SK-N-SH (cell line): ENCODE results near the gene PCDHB11. TPM values are rescaled to one million over a fixed set of nuclear protein-coding genes. Genes with fewer than 3 reads are reported as not detected.
"Not testable (repeated sequence)": the region's sequence is repeated elsewhere in the genome, so short reads cannot be mapped to it uniquely, and the experiment has no call there.

Experiments used
- CTCF ChIA-PET: fragments of 300-600, 350-600 bp; formaldehyde crosslinking; extraction: SDS; loops from one replicate; lab custom pipeline; 2021; lab: Yijun Ruan, JAX
- POLR2A ChIA-PET: fragments of 350-600 bp; sonication (Branson Sonifier 250); formaldehyde crosslinking; extraction: SDS; loops from one replicate; lab custom pipeline; 2020; ENCODE audit warnings: antibody characterized with exemption, inconsistent platforms; lab: Yijun Ruan, JAX
- DNase-seq: peaks from one replicate; pipeline ENCODE4 v3.0.0; 2012
- H2AFZ ChIP-seq: fragments of 200-600 bp; sonication (generic); 2 replicates; pipeline ENCODE4 v1.8.1; 2016; ENCODE audit warnings: antibody characterized with exemption, mild to moderate bottlenecking, low read depth
- H3F3A ChIP-seq: fragments of 200-600 bp; sonication (generic); replicated peaks from 2 replicates; pipeline ENCODE3; 2016; ENCODE audit warnings: antibody characterized with exemption, mild to moderate bottlenecking; ENCODE audit not compliant: insufficient read depth
- H3K27ac ChIP-seq, 2 experiments: fragments of 200-500 bp in 1 of 2; fragments of 200-600 bp in 1 of 2; sonication (Bioruptor generic) in 1 of 2; sonication (generic), shearing (Covaris generic) in 1 of 2; 2 replicates each; pipeline versions ENCODE4 v1.5.1 to v1.6.1; 2014 to 2016; ENCODE audit warnings: low read depth in 2 of 2, inconsistent platforms in 1 of 2, low read length in 1 of 2, mild to moderate bottlenecking in 1 of 2, mixed read lengths in 1 of 2
- H3K27me3 ChIP-seq: fragments of 200-600 bp; sonication (generic), shearing (Covaris generic); 2 replicates; pipeline ENCODE4 v1.6.1; 2016; ENCODE audit warnings: mixed run types; ENCODE audit not compliant: insufficient read depth
- H3K36me3 ChIP-seq, 2 experiments: fragments of 200-500 bp in 1 of 2; fragments of 200-600 bp in 1 of 2; sonication (Bioruptor generic) in 1 of 2; sonication (generic) in 1 of 2; replicated peaks in 1 of 2; 2 replicates each; pipeline versions ENCODE3 to v1.5.1; 2014 to 2016; ENCODE audit warnings: low read length in 1 of 2, mild to moderate bottlenecking in 1 of 2; ENCODE audit not compliant: insufficient read depth in 2 of 2, control insufficient read depth in 1 of 2
- H3K4me1 ChIP-seq, 2 experiments: fragments of 200-500 bp in 1 of 2; fragments of 200-600 bp in 1 of 2; sonication (Bioruptor generic) in 1 of 2; sonication (generic), shearing (Covaris generic) in 1 of 2; 2 replicates each; pipeline versions ENCODE4 v1.5.1 to v1.6.1; 2014 to 2016; ENCODE audit warnings: low read depth in 1 of 2, low read length in 1 of 2, mixed run types in 1 of 2; ENCODE audit not compliant: insufficient read depth in 2 of 2, control insufficient read depth in 1 of 2
- H3K4me2 ChIP-seq: fragments of 200-600 bp; sonication (generic), shearing (Covaris generic); 2 replicates; pipeline ENCODE4 v1.6.1; 2017; ENCODE audit warnings: mixed run types
- H3K4me3 ChIP-seq, 2 experiments: fragments of 200-500 bp in 1 of 2; fragments of 200-600 bp in 1 of 2; sonication (Bioruptor generic) in 1 of 2; sonication (generic), shearing (Covaris generic) in 1 of 2; 2 replicates each; pipeline versions ENCODE4 v1.5.1 to v1.8.1; 2014 to 2016; ENCODE audit warnings: low read depth in 2 of 2, inconsistent platforms in 1 of 2, low read length in 1 of 2, mild to moderate bottlenecking in 1 of 2, mixed read lengths in 1 of 2, moderate library complexity in 1 of 2
- H3K79me2 ChIP-seq: fragments of 200-600 bp; sonication (generic); 2 replicates; pipeline ENCODE4 v1.8.1; 2017; ENCODE audit warnings: mild to moderate bottlenecking; ENCODE audit not compliant: insufficient read depth
- H3K9ac ChIP-seq: fragments of 200-600 bp; sonication (generic); 2 replicates; pipeline ENCODE4 v1.6.1; 2017; ENCODE audit warnings: mixed run types
- H3K9me2 ChIP-seq: fragments of 200-600 bp; sonication (generic); 2 replicates; pipeline ENCODE4 v1.6.1; 2017; ENCODE audit warnings: mixed run types
- H3K9me3 ChIP-seq: fragments of 200-600 bp; sonication (generic); 2 replicates; pipeline ENCODE4 v1.6.1; 2017; ENCODE audit warnings: mixed run types, mild to moderate bottlenecking, moderate library complexity
- H4K20me1 ChIP-seq: fragments of 200-600 bp; sonication (generic); 2 replicates; pipeline ENCODE4 v1.6.1; 2017; ENCODE audit warnings: mild to moderate bottlenecking, mixed run types; ENCODE audit not compliant: insufficient read depth
- RXRA ChIP-seq: IDR thresholded peaks from 2 replicates; pipeline ENCODE4 v1.4.0; 2012; ENCODE audit warnings: low read depth, mild to moderate bottlenecking, borderline replicate concordance
- SMC3 ChIP-seq: IDR thresholded peaks from 2 replicates; pipeline ENCODE4 v1.6.1; 2012; ENCODE audit warnings: low read depth, low read length, improper control_type of control experiment
- WGBS: methylation state at CpG from one replicate; pipeline ENCODE4 v1.1.6; 2017; ENCODE audit warnings: low lambda C conversion rate; 5-methylcytosine and 5-hydroxymethylcytosine counted together
- polyA plus RNA-seq, 3 experiments: library from polyadenylated mRNA; depleted of rRNA; stranded (reverse); fragments of >200 nt; gene quantifications; 2 replicates each; pipeline ENCODE4 v1.2.3, GENCODE V29; 2012
- TF ChIP-seq, protein P1 (sequence below): IDR thresholded peaks from 2 replicates; pipeline ENCODE4 v1.6.1; 2012; ENCODE audit warnings: mild to moderate bottlenecking, low read depth, low read length, moderate library complexity
- TF ChIP-seq, protein P2 (sequence below): IDR thresholded peaks from 2 replicates; pipeline ENCODE4 v1.4.0; 2012; ENCODE audit warnings: low read depth, borderline replicate concordance

Gene PCDHB11
- polyA plus RNA-seq, 1 of the 3 experiments (the other 2 are of a cell fraction): 0.61 TPM

DNA sequence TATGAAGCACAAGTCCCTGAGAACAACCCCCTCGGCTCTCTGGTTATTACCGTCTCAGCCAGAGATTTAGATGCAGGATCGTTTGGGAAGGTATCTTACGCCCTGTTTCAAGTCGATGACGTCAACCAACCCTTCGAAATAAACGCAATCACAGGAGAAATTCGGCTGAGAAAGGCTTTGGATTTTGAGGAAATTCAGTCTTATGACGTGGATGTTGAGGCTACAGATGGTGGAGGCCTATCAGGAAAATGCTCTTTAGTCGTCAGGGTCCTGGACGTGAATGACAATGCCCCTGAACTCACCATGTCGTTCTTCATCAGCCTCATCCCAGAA is 48.5 kb upstream of the PCDHB11 start (continued):
- TF ChIP-seq, protein P1, sequence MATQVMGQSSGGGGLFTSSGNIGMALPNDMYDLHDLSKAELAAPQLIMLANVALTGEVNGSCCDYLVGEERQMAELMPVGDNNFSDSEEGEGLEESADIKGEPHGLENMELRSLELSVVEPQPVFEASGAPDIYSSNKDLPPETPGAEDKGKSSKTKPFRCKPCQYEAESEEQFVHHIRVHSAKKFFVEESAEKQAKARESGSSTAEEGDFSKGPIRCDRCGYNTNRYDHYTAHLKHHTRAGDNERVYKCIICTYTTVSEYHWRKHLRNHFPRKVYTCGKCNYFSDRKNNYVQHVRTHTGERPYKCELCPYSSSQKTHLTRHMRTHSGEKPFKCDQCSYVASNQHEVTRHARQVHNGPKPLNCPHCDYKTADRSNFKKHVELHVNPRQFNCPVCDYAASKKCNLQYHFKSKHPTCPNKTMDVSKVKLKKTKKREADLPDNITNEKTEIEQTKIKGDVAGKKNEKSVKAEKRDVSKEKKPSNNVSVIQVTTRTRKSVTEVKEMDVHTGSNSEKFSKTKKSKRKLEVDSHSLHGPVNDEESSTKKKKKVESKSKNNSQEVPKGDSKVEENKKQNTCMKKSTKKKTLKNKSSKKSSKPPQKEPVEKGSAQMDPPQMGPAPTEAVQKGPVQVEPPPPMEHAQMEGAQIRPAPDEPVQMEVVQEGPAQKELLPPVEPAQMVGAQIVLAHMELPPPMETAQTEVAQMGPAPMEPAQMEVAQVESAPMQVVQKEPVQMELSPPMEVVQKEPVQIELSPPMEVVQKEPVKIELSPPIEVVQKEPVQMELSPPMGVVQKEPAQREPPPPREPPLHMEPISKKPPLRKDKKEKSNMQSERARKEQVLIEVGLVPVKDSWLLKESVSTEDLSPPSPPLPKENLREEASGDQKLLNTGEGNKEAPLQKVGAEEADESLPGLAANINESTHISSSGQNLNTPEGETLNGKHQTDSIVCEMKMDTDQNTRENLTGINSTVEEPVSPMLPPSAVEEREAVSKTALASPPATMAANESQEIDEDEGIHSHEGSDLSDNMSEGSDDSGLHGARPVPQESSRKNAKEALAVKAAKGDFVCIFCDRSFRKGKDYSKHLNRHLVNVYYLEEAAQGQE: no peak
- TF ChIP-seq SMC3 (no peak), RXRA (no peak)
- TF ChIP-seq, protein P2, sequence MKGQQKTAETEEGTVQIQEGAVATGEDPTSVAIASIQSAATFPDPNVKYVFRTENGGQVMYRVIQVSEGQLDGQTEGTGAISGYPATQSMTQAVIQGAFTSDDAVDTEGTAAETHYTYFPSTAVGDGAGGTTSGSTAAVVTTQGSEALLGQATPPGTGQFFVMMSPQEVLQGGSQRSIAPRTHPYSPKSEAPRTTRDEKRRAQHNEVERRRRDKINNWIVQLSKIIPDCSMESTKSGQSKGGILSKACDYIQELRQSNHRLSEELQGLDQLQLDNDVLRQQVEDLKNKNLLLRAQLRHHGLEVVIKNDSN: no peak

DNA sequence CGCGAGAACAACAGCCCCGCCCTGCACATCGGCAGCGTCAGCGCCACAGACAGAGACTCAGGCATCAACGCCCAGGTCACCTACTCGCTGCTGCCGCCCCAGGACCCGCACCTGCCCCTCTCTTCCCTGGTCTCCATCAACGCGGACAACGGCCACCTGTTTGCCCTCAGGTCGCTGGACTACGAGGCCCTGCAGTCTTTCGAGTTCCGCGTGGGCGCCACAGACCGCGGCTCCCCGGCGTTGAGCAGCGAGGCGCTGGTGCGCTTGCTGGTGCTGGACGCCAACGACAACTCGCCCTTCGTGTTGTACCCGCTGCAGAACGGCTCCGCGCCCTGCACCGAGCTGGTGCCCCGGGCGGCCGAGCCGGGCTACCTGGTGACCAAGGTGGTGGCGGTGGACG is 47.8 kb upstream of the PCDHB11 start:
- POLR2A ChIA-PET, CTCF ChIA-PET, H3K36me3 ChIP-seq, H3K27me3 ChIP-seq, H3K9me3 ChIP-seq, H3K9me2 ChIP-seq, H3K79me2 ChIP-seq, H3K4me2 ChIP-seq, H3K27ac ChIP-seq, H2AFZ ChIP-seq, DNase-seq, H3K9ac ChIP-seq, H3K4me1 ChIP-seq, H3K4me3 ChIP-seq, H3F3A ChIP-seq, H4K20me1 ChIP-seq: not testable (repeated sequence)
- WGBS: 71% methylated on average over 10 of the region's 41 CpGs

DNA sequence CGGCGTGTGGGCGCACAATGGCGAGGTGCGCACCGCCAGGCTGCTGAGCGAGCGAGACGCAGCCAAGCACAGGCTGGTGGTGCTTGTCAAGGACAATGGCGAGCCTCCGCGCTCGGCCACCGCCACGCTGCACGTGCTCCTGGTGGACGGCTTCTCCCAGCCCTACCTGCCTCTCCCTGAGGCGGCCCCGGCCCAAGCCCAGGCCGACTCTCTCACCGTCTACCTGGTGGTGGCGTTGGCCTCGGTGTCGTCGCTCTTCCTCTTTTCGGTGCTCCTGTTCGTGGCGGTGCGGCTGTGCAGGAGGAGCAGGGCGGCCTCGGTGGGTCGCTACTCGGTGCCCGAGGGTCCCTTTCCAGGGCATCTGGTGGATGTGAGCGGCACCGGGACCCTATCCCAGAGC is 47.3 kb upstream of the PCDHB11 start:
- H3K4me2 ChIP-seq, H3K36me3 ChIP-seq, H3F3A ChIP-seq, H3K27ac ChIP-seq, H3K9me3 ChIP-seq, POLR2A ChIA-PET, H4K20me1 ChIP-seq, H3K27me3 ChIP-seq, H3K79me2 ChIP-seq, H3K9me2 ChIP-seq, H3K4me3 ChIP-seq, H2AFZ ChIP-seq, DNase-seq, H3K9ac ChIP-seq, H3K4me1 ChIP-seq: not testable (repeated sequence)
- WGBS: 68% methylated on average over 19 of the region's 36 CpGs
- CTCF ChIA-PET: interaction anchor here (1.1 to 1.8 kb wide), 3 partner anchors 405 to 415 kb away, joined by 3 to 5 read pairs (median 4); no protein-coding TSS in a partner anchor
